Measurements from ENCODE around the gene TBC1D14. TPM values are rescaled to one million over a fixed set of nuclear protein-coding genes. Genes with fewer than 3 reads are reported as not detected.

TBC1D14 gene
- total RNA-seq, 1 experiment from 2014 or later, result 50.2 TPM

- no peak overlapping the region for H2AFZ ChIP-seq (ENCODE audit: low read length)
- no peaks in the 10 kb centered on the region for H3K23me2 ChIP-seq (ENCODE audit: insufficient read length, low read depth, low read length, poor library complexity, severe bottlenecking)
- no peak overlapping the region for H4K5ac ChIP-seq (ENCODE audit: insufficient read length, low read depth, low read length)
- H3K36me3 Mint-ChIP-seq (ENCODE audit: insufficient read depth in 1 of 3, low read depth in 3 of 3), result peaks cover 12 to 71% (median 45%) of the 10 kb centered on the region in 3 experiments
- no peak overlapping the region for H3K18ac ChIP-seq (ENCODE audit: insufficient read length, low read depth, low read length)
- no peaks in the 10 kb centered on the region for H4K20me1 ChIP-seq (ENCODE audit: control insufficient read depth, insufficient read depth, insufficient read length)
- H3K4me1 ChIP-seq (ENCODE audit: insufficient read depth, low read length), result no peaks in the 10 kb centered on the region; the same call in 1 of the 2 replicates
- no peak overlapping the region for H2AK5ac ChIP-seq (ENCODE audit: insufficient read length, low read length)
- no peaks in the 10 kb centered on the region; the same call in 1 of the 2 replicates for H3K27me3 Mint-ChIP-seq (ENCODE audit: low read depth)
- H4K91ac ChIP-seq (ENCODE audit: insufficient read length, low read depth, low read length), result no peak overlapping the region
- no peak overlapping the region for H4K8ac ChIP-seq (replicated peaks; ENCODE audit: insufficient read length, low read depth, low read length)
- H2BK20ac ChIP-seq (ENCODE audit: low read depth, low read length, poor library complexity, severe bottlenecking), result no peak overlapping the region
- no peaks in the 10 kb centered on the region for H3K79me2 ChIP-seq (ENCODE audit: insufficient read depth, low read length)
- H3K23ac ChIP-seq (ENCODE audit: insufficient read length, low read depth, low read length), result no peak overlapping the region
- H3K9me3 Mint-ChIP-seq, result no peaks in the 10 kb centered on the region; a peak in 1 of 5 replicates
- no peak overlapping the region for H2BK12ac ChIP-seq (ENCODE audit: insufficient read length, low read depth, low read length)
- no peak overlapping the region for H2BK120ac ChIP-seq (ENCODE audit: low read depth, low read length, poor library complexity, severe bottlenecking)
- no peak overlapping the region for H3K27ac ChIP-seq (ENCODE audit: insufficient read length, low read depth, low read length)
- no peak overlapping the region for H3K9ac ChIP-seq (ENCODE audit: extremely low read depth, insufficient read length, low read length)
- no peak overlapping the region for H3K4ac ChIP-seq (ENCODE audit: low read depth, low read length)
- peak overlapping the region in 2 of 3 experiments; percentile 46 to 59; a peak in 3 of 7 replicates for H3K27ac Mint-ChIP-seq
- H2BK15ac ChIP-seq (ENCODE audit: low read depth, low read length), result no peak overlapping the region
- no peak overlapping the region for H2BK5ac ChIP-seq (ENCODE audit: insufficient read length, low read length)
- no peaks in the 10 kb centered on the region for H3K79me1 ChIP-seq (ENCODE audit: insufficient read depth, low read depth, low read length, poor library complexity, severe bottlenecking)
- peaks cover 13 to 18% of the 10 kb centered on the region in 2 experiments for H3K4me1 Mint-ChIP-seq
- H3K4me3 Mint-ChIP-seq, result no peak overlapping the region
- DNase-seq, result no peak
- no peaks in the 10 kb centered on the region for H3K9me3 ChIP-seq (ENCODE audit: control insufficient read depth, low read depth, low read length)
- no CpG with 5 or more reads among the region's 11 CpGs for WGBS (ENCODE audit: extremely low coverage, insufficient read length, low lambda C conversion rate)
- no peaks in the 10 kb centered on the region; the same call in 1 of the 2 replicates for H3K27me3 ChIP-seq (ENCODE audit: insufficient read depth, low read length)
- TF ChIP-seq CTCF (conservative IDR thresholded peaks at IDR 0.05), result no peak
- H3T11ph ChIP-seq (ENCODE audit: low read length), result no peak overlapping the region
- H3K14ac ChIP-seq (ENCODE audit: insufficient read depth, low read length), result no peak overlapping the region
- H3K56ac ChIP-seq (ENCODE audit: insufficient read length, low read depth, low read length), result no peak overlapping the region
- no peak overlapping the region for H3K4me2 ChIP-seq (ENCODE audit: insufficient read depth, insufficient read length, low read length)
Measured at GRCh38 chr4:7020856-7021255, 111.2 kb downstream of the TBC1D14 start.
